Panc1 (cell line): ENCODE data around the gene TSC2. TPM values are rescaled to one million over a fixed set of nuclear protein-coding genes. Genes with fewer than 3 reads are reported as not detected.
"Not testable (repeated sequence)": the region's sequence is repeated elsewhere in the genome, so short reads cannot be mapped to it uniquely, and the experiment has no call there.

ENCODE experiments used
- ATAC-seq: fragments of 200-7000 bp; cut with Tn5 transposase; 2 replicates; pipeline ENCODE4 v1.9.1; 2020; ENCODE audit warnings: mild to moderate bottlenecking, moderate library complexity
- BruUV-seq: library from RNA; stranded (reverse); fragments of 400-500 nt; replicated peaks from 2 replicates; lab custom pipeline; 2021; lab: Mats Ljungman, UMichigan
- CTCF ChIA-PET: fragments of 300-600 bp; sonication (Branson Sonifier 250); formaldehyde crosslinking; loops from one replicate; lab custom pipeline; 2022; ENCODE audit warnings: antibody characterized with exemption; lab: Charles Lee
- POLR2A ChIA-PET: fragments of 300-600 bp; sonication (Branson Sonifier 250); formaldehyde crosslinking; loops from one replicate; lab custom pipeline; 2022; ENCODE audit warnings: antibody characterized with exemption; lab: Charles Lee
- DNase-seq: peaks from one replicate; pipeline ENCODE4 v3.0.0-alpha.2; 2010; ENCODE audit warnings: low read depth, low spot score
- H3K27ac ChIP-seq: 2 replicates; pipeline ENCODE4 v1.5.1; 2011; ENCODE audit warnings: mild to moderate bottlenecking, low read length, inconsistent platforms
- H3K27me3 ChIP-seq: fragments of 200-500 bp; sonication (Bioruptor generic); 2 replicates; pipeline ENCODE4 v1.6.0; 2014; ENCODE audit warnings: low read length, inconsistent platforms; ENCODE audit not compliant: control insufficient read depth, insufficient read depth
- H3K36me3 ChIP-seq: fragments of 200-500 bp; sonication (Bioruptor generic); 2 replicates; pipeline ENCODE4 v1.5.1; 2014; ENCODE audit warnings: inconsistent platforms, mild to moderate bottlenecking, low read length, moderate library complexity; ENCODE audit not compliant: control insufficient read depth, insufficient read depth
- H3K4me1 ChIP-seq: 2 replicates; pipeline ENCODE4 v1.5.1; 2011; ENCODE audit warnings: inconsistent platforms, mild to moderate bottlenecking, low read length, moderate library complexity; ENCODE audit not compliant: control insufficient read depth, insufficient read depth
- H3K4me3 ChIP-seq, 2 experiments: 2 replicates each; pipeline ENCODE4 v1.5.1; 2011 to 2012; ENCODE audit warnings: low read depth in 2 of 2, low read length in 2 of 2, mild to moderate bottlenecking in 2 of 2, inconsistent platforms in 1 of 2, moderate library complexity in 1 of 2
- H3K9me3 ChIP-seq: fragments of 200-500 bp; sonication (Bioruptor generic); 2 replicates; pipeline ENCODE4 v1.5.1; 2014; ENCODE audit warnings: low read depth, mild to moderate bottlenecking, inconsistent platforms, low read length, moderate library complexity; ENCODE audit not compliant: control insufficient read depth, insufficient read depth
- CTCF ChIP-seq: fragments of 450-650 bp; IDR thresholded peaks from 2 replicates; pipeline ENCODE4 v1.5.1; 2017; ENCODE audit warnings: mild to moderate bottlenecking
- TCF7L2 ChIP-seq: IDR thresholded peaks from 2 replicates; pipeline ENCODE4 v1.6.1; 2011; ENCODE audit warnings: mild to moderate bottlenecking, low read depth, low read length, inconsistent platforms
- in situ Hi-C: cut with HindIII; loops from 2 replicates; pipeline ENCODE4 v1.10.0; 2016; ENCODE audit warnings: low sequenced_read_pairs, low pct_unique_long_range_greater_than_20kb
- intact Hi-C: fragments of 100-400 bp; cut with micrococcal nuclease; formaldehyde crosslinking; loops from one replicate; pipeline ENCODE4 v1.10.0; 2022; ENCODE audit not compliant: unreplicated experiment
- total RNA-seq: library from RNA; stranded (reverse); gene quantifications from one replicate; pipeline ENCODE4 v1.2.1, GENCODE V29; 2021; ENCODE audit not compliant: unreplicated experiment

TSC2 gene
- total RNA-seq, 1 experiment from 2014 or later, result 115 TPM

DNA sequence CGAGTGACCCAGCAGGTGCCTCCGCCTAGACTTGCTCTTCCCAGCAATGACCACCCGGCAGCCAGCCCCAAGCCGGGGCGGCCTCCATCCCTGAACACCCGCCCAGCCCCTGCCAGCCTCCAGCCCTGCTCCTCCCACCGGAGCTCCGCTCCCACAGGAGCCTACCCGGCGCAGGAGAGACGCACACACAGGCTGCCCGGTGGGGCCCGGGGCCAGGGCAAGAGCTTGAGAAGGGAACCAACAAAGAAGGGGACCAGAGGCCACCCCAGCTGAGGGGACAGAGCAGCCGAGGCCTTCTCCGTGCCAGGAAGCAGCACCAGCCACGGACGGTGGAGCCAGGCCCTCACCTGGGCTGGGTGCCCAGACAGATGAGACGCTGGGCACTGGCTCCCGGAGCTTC lies 74.1 kb downstream of the TSC2 start:
- H3K27me3 ChIP-seq, result no peaks in the 10 kb centered on the region
- ATAC-seq, result peak; percentile 62
- H3K27ac ChIP-seq, result peak overlapping the region; percentile 72
- H3K9me3 ChIP-seq, result no peaks in the 10 kb centered on the region
- in situ Hi-C loops, result no loop called here
- peak overlapping the region; percentile 17 to 50 for H3K4me3 ChIP-seq
- ChIA-PET POLR2A (interaction anchor here (0.6 to 0.7 kb wide), 2 partner anchors 14 to 76 kb away, joined by 3 to 5 read pairs; partner anchors contain the start of gene PKD1), CTCF (interaction anchor here (0.7 to 1.7 kb wide), 2 partner anchors 19 to 118 kb away, joined by 3 to 14 read pairs; no protein-coding TSS in a partner anchor)
- H3K36me3 ChIP-seq, result no peaks in the 10 kb centered on the region
- intact Hi-C loops, result no loop called here
- DNase-seq, result no peak
- no TSS peak for BruUV-seq
- peaks cover 42% of the 10 kb centered on the region for H3K4me1 ChIP-seq
- TF ChIP-seq CTCF, result no peak

- ATAC-seq (peak; percentile 2), DNase-seq (no peak)
- Histone ChIP-seq H3K27me3 (no peaks in the 10 kb centered on the region), H3K27ac (peak overlapping the region; percentile 72), H3K9me3 (no peaks in the 10 kb centered on the region), H3K36me3 (no peaks in the 10 kb centered on the region), H3K4me1 (peaks cover 47% of the 10 kb centered on the region), H3K4me3 (peak overlapping the region; percentile 17 to 50; a peak in 3 of 4 replicates)
- no TSS peak for BruUV-seq
- in situ Hi-C loops, result no loop called here
- TF ChIP-seq TCF7L2, result no peak
- POLR2A ChIA-PET, result no interaction called here
- intact Hi-C loops, result no loop called here
- CTCF ChIA-PET, result interaction anchor here (1.7 kb wide), 1 partner anchor 18 kb away, joined by 14 read pairs; no protein-coding TSS in a partner anchor
These were observed 74.6 kb downstream of the TSC2 start for GRCh38 chr16:2122429-2122828.

DNA sequence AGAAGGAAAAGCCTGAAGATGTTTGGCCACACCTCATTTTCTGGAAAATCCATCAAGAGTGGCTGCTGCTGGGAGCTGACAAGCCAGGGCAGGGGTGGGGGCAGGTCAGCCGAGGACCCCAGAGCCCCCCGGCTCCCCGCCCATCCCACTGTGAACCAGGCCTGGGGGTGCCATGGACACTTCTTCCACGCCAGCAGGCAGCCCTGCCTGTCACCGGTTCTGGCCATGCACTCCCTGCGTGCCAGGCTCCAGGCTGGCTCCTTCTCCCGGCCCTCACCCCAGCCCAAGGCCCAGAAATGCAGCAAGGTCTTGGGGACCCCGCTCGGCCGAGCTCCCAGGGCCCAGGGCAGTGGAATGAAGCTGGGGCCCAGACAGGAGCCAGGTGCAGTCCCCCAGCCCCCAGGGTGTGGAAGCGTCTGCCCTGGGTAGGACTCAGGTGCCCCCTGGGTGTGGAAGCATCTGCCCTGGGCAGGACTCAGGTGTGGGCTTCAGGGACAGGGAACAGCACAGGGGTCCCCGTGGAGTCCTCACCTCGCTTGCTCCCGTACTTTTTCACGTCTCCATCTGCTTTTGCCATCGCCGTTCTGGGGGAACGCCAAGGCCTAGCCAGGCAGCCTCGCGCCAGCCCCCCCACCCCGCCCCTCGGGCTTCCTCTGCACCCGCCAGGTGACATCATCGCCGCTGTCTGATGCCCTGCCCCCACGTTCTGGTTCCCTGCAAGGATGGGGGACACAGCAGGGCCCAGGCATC lies 75.3 kb downstream of the TSC2 start:
- POLR2A ChIA-PET, H3K36me3 ChIP-seq, H3K9me3 ChIP-seq, intact Hi-C loops, ATAC-seq, BruUV-seq, CTCF ChIA-PET, H3K27me3 ChIP-seq, in situ Hi-C loops, DNase-seq: not testable (repeated sequence)
- peak overlapping the region; percentile 72; the same call in 1 of the 2 replicates for H3K27ac ChIP-seq
- peak overlapping the region; percentile 17 to 50; a peak in 3 of 4 replicates for H3K4me3 ChIP-seq
- peaks cover 50% of the 10 kb centered on the region for H3K4me1 ChIP-seq

GRCh38 chr16:2123706-2124376 lies 76.1 kb downstream of the TSC2 start:
- in situ Hi-C loops, CTCF ChIA-PET, DNase-seq, H3K36me3 ChIP-seq, POLR2A ChIA-PET, BruUV-seq, H3K9me3 ChIP-seq, H3K27me3 ChIP-seq, intact Hi-C loops: not testable (repeated sequence)
- Histone ChIP-seq H3K4me3 (peak overlapping the region in 1 of 2 experiments; percentile 1; a peak in 1 of 4 replicates), H3K27ac (peak overlapping the region; percentile 91), H3K4me1 (peaks cover 50% of the 10 kb centered on the region)
- ATAC-seq, result peak; percentile 52

GRCh38 chr16:2124377-2124693 lies 76.5 kb downstream of the TSC2 start:
- BruUV-seq, H3K27me3 ChIP-seq, in situ Hi-C loops, POLR2A ChIA-PET, DNase-seq, H3K36me3 ChIP-seq, H3K9me3 ChIP-seq, intact Hi-C loops, CTCF ChIA-PET: not testable (repeated sequence)
- Histone ChIP-seq H3K27ac (peak overlapping the region; percentile 91), H3K4me1 (peaks cover 50% of the 10 kb centered on the region), H3K4me3 (peak overlapping the region; percentile 15 to 26; a peak in 3 of 4 replicates)
- ATAC-seq, result peak; percentile 13

DNA sequence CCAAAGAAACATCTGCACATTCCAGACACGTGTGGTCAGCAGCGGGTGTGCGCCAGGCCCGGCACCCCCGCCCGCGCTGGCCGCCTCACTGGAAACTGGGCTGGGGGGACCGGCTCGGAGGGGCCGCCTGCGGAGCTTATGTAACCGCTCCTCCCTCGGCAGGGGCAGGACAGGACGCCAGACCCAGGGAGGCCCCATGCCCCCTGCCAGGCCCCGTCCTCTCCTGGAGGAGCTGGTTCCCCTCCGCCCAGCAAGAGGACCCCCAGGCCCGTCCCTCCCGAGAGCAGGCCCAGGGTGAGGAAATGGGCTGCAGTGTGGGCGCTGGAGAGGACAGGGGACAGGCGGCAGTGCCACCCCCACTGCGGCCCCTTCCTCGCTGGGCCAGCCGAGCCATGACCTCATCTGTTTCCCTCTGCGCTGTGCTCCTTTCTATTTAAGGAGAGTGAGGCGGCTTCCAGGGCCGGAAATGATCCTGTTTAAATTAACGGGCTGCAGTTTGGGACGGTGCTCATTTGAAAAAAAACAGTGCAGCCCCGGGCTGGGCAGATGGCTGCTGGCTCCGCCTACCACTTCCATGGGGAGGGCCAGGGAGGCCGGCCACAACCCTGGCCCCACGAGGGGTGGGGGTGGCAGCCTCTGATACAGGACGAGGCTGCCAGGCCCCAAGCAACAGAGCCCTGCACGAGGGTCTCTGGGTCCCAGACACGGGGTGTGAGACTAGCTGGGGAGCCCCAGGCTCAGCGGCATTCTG lies 77.1 kb downstream of the TSC2 start:
- H3K27me3 ChIP-seq, in situ Hi-C loops, BruUV-seq, H3K36me3 ChIP-seq, intact Hi-C loops, DNase-seq, H3K9me3 ChIP-seq, CTCF ChIA-PET: not testable (repeated sequence)
- POLR2A ChIA-PET, result interaction anchor here (0.6 kb wide), 1 partner anchor 344 kb away, joined by 4 read pairs; no protein-coding TSS in a partner anchor
- peaks cover 50% of the 10 kb centered on the region for H3K4me1 ChIP-seq
- H3K27ac ChIP-seq, result peak overlapping the region; percentile 91
- ATAC-seq, result peak; percentile 37
- peak overlapping the region; percentile 15 to 29; a peak in 3 of 4 replicates for H3K4me3 ChIP-seq
